A673 (cell line): Measurements from ENCODE around the gene CCNYL1. TPM values are rescaled to one million over a fixed set of nuclear protein-coding genes. Genes with fewer than 3 reads are reported as not detected.

Source experiments
- BruUV-seq: library from RNA; stranded (reverse); fragments of 400-500 nt; replicated peaks from 2 replicates; lab custom pipeline; 2021; lab: Mats Ljungman, UMichigan
- CTCF ChIA-PET: fragments of 300-600 bp; sonication (Branson Sonifier 250); formaldehyde crosslinking; loops from one replicate; lab custom pipeline; 2022; ENCODE audit warnings: antibody characterized with exemption; lab: Charles Lee
- POLR2A ChIA-PET: fragments of 300-600 bp; sonication (Branson Sonifier 250); formaldehyde crosslinking; loops from one replicate; lab custom pipeline; 2022; ENCODE audit warnings: antibody characterized with exemption; ENCODE audit not compliant: low non-redundant PET; lab: Charles Lee
- DNase-seq: peaks from one replicate; pipeline ENCODE4 v3.0.0-alpha.2; 2015; ENCODE audit warnings: low spot score
- H3K27ac ChIP-seq: fragments of 200-600 bp; sonication (generic); 2 replicates; pipeline ENCODE4 v1.5.1; 2016; ENCODE audit warnings: mixed run types, low read depth, mild to moderate bottlenecking, mixed read lengths, antibody characterized with exemption, low read length; ENCODE audit not compliant: poor library complexity, severe bottlenecking
- H3K27me3 ChIP-seq: fragments of 200-600 bp; sonication (generic); replicated peaks from 2 replicates; pipeline ENCODE4 v1.6.1; 2017; ENCODE audit warnings: mixed run types, low read depth, mild to moderate bottlenecking, mixed read lengths, antibody characterized with exemption, low read length; ENCODE audit not compliant: insufficient read depth, poor library complexity
- H3K36me3 ChIP-seq: fragments of 200-600 bp; sonication (generic); 2 replicates; pipeline ENCODE4 v1.6.1; 2016; ENCODE audit warnings: mixed run types, mild to moderate bottlenecking, mixed read lengths, antibody characterized with exemption, low read length; ENCODE audit not compliant: insufficient read depth, poor library complexity, severe bottlenecking
- H3K4me1 ChIP-seq: fragments of 200-600 bp; sonication (generic); 2 replicates; pipeline ENCODE4 v1.6.1; 2017; ENCODE audit warnings: mixed run types, mild to moderate bottlenecking, mixed read lengths, antibody characterized with exemption, low read length; ENCODE audit not compliant: insufficient read depth, poor library complexity, severe bottlenecking
- H3K4me3 ChIP-seq: fragments of 200-600 bp; sonication (generic); 2 replicates; pipeline ENCODE4 v1.5.1; 2016; ENCODE audit warnings: low read depth, mixed run types, mild to moderate bottlenecking, mixed read lengths, low read length; ENCODE audit not compliant: poor library complexity, severe bottlenecking
- H3K9me3 ChIP-seq: fragments of 200-600 bp; sonication (generic); 2 replicates; pipeline ENCODE4 v1.6.1; 2016; ENCODE audit warnings: mixed run types, low read depth, mild to moderate bottlenecking, mixed read lengths, antibody characterized with exemption, low read length; ENCODE audit not compliant: poor library complexity, severe bottlenecking
- EZH2 ChIP-seq: fragments of 200-600 bp; sonication (generic); IDR thresholded peaks from 2 replicates; pipeline ENCODE4 v1.6.1; 2017; ENCODE audit warnings: borderline replicate concordance, low read depth, mild to moderate bottlenecking, mixed read lengths, antibody characterized with exemption, low read length; ENCODE audit not compliant: poor library complexity, severe bottlenecking
- intact Hi-C: fragments of 100-400 bp; cut with micrococcal nuclease; formaldehyde crosslinking; loops from one replicate; pipeline ENCODE4 v1.10.0; 2022; ENCODE audit not compliant: unreplicated experiment
- total RNA-seq: library from RNA; stranded (reverse); gene quantifications from 2 replicates; pipeline ENCODE4 v1.2.3, GENCODE V29; 2021
- TF ChIP-seq, protein P1 (sequence below): fragments of 300-800, 200-600 bp; sonication (generic); conservative IDR thresholded peaks from 2 replicates; pipeline ENCODE4 v1.5.1; 2017; ENCODE audit warnings: low read depth, mild to moderate bottlenecking, antibody characterized with exemption, low read length, moderate library complexity, mixed read lengths

CCNYL1 gene
- total RNA-seq, 1 experiment from 2014 or later: 12.8 TPM

DNA sequence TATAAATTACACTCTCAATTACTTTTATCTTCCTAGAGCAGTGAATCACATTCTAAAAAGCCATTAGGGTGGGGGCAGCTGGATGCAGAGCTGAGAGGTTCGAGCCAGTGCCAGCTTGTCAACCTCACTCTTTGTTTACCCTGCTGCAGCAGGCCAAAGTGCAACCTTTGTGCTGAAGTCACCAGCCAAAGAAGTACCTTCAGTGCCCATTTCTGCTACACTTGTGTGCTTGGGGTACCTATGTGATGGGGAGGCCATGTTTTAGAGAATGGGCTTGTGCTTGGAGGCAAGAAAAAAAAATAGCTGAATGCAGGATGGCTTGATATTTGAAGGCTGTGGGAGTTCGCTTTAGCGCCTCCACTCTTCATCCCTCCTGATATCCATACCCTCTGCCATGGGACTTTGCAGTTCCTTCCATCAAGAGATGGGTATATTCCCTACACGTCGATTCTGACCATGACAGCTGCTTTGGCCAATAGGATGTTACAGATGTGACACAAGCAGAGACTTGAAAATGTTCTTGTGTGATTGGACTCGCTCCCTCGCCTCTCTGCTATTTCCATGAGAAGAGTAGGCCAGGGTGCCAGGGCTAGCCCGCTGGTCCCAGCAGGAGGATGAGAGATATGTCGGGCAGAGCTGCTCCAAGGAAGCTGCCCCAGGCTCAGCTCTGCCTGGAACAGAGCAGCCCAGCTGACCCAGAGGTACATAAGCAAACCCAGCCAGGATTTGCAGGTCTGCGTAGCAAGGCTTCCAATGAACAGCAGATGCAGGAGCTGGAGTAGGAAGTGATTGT lies 71.0 kb downstream of the CCNYL1 start:
- no peak for TF ChIP-seq EZH2
- TF ChIP-seq, protein P1, sequence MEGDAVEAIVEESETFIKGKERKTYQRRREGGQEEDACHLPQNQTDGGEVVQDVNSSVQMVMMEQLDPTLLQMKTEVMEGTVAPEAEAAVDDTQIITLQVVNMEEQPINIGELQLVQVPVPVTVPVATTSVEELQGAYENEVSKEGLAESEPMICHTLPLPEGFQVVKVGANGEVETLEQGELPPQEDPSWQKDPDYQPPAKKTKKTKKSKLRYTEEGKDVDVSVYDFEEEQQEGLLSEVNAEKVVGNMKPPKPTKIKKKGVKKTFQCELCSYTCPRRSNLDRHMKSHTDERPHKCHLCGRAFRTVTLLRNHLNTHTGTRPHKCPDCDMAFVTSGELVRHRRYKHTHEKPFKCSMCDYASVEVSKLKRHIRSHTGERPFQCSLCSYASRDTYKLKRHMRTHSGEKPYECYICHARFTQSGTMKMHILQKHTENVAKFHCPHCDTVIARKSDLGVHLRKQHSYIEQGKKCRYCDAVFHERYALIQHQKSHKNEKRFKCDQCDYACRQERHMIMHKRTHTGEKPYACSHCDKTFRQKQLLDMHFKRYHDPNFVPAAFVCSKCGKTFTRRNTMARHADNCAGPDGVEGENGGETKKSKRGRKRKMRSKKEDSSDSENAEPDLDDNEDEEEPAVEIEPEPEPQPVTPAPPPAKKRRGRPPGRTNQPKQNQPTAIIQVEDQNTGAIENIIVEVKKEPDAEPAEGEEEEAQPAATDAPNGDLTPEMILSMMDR: no peak
- no peak for DNase-seq
- CTCF ChIA-PET: interaction anchor here (0.5 kb wide), 1 partner anchor 19 kb away, joined by 8 read pairs; no protein-coding TSS in a partner anchor
- H3K9me3 ChIP-seq: no peaks in the 10 kb centered on the region
- intact Hi-C loops: no loop called here
- no peak overlapping the region for H3K4me3 ChIP-seq
- POLR2A ChIA-PET: no interaction called here
- no peaks in the 10 kb centered on the region for H3K4me1 ChIP-seq
- no peak overlapping the region for H3K27ac ChIP-seq
- no TSS peak for BruUV-seq
- no peaks in the 10 kb centered on the region for H3K27me3 ChIP-seq
- no peaks in the 10 kb centered on the region for H3K36me3 ChIP-seq

- Histone ChIP-seq H3K27ac (no peak overlapping the region), H3K4me3 (no peak overlapping the region), H3K36me3 (no peaks in the 10 kb centered on the region), H3K4me1 (no peaks in the 10 kb centered on the region), H3K27me3 (no peaks in the 10 kb centered on the region), H3K9me3 (no peaks in the 10 kb centered on the region)
- no TSS peak for BruUV-seq
- POLR2A ChIA-PET: no interaction called here
- DNase-seq: no peak
- TF ChIP-seq EZH2: no peak
- TF ChIP-seq, protein P1: no peak
- CTCF ChIA-PET: no interaction called here
- intact Hi-C loops: no loop called here
These were observed 72.1 kb downstream of the CCNYL1 start for GRCh38 chr2:207783514-207783913.

- H3K4me3 ChIP-seq: no peak overlapping the region
- no peak overlapping the region for H3K27ac ChIP-seq
- H3K4me1 ChIP-seq: no peaks in the 10 kb centered on the region
- TF ChIP-seq EZH2: no peak
- TF ChIP-seq, protein P1: no peak
- DNase-seq: no peak
- H3K36me3 ChIP-seq: no peaks in the 10 kb centered on the region
- ChIA-PET POLR2A (no interaction called here), CTCF (no interaction called here)
- no peaks in the 10 kb centered on the region for H3K9me3 ChIP-seq
- intact Hi-C loops: no loop called here
- BruUV-seq: no TSS peak
- H3K27me3 ChIP-seq: no peaks in the 10 kb centered on the region
These were observed 73.5 kb downstream of the CCNYL1 start for GRCh38 chr2:207784898-207785297.
